ENCODE data around the gene NUPR2. TPM values are rescaled to one million over a fixed set of nuclear protein-coding genes. Genes with fewer than 3 reads are reported as not detected.
"Not testable (repeated sequence)": the region's sequence is repeated elsewhere in the genome, so short reads cannot be mapped to it uniquely, and the experiment has no call there.

NUPR2 gene
- total and polyA plus RNA-seq, 11 donors: not detected

DNA sequence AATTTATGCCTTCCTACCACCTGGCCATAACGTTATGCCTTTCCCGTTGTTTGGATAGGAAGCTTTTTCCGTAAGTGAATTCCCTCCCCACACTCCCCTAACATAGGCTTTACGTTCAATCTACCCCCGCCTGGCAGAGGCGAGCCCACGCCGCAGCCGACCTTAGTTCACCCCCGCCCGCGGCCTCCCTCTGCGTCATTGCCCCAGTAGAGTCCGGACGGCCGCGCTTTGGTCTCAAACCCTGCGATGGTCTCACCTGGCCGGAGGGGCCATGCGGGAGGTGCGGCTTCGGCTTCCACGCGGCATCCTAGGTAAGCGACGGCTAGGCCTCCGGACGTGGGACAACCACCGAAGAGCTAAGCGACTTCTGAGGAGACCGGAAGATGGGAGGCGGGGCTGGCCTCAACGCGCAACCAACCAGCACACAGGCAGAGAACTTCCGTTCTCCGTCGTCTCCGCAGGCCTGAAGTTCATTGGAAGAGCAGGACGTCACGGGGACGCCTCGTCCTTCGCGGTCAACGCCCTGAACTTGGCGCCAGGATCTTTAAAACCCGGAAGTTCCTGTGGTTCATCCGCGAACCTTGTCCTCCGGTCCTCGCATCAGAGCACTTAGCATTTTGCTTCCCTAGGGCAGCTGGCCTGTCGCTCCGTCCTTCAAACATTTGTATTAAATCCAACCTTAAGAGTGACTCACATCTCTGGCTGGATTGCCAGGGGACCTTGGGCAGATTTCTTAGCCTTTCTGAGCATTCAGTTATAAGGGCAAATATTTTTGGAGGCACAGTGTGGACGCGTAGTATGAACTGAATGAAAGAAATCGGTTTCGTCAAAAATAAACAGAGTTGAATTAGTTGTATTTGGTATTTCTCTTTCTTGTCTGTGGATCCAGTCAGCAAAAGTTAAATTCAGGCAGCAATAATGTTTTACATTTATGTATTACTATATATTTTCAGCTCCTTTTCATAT is 9.8 kb downstream of the NUPR2 start, which contains the start of gene CHCHD2:
CHCHD2 (minus strand) TSS at position 369 of the 966 bp plus-strand sequence; CDS start at position 306, 63 bp downstream.
- H3K9me3 ChIP-seq: no peaks in the 10 kb centered on the region
- peak; percentile 44 to 76 for TF ChIP-seq POLR2A (IDR thresholded peaks at IDR 0.05)
- TF ChIP-seq, protein P1, sequence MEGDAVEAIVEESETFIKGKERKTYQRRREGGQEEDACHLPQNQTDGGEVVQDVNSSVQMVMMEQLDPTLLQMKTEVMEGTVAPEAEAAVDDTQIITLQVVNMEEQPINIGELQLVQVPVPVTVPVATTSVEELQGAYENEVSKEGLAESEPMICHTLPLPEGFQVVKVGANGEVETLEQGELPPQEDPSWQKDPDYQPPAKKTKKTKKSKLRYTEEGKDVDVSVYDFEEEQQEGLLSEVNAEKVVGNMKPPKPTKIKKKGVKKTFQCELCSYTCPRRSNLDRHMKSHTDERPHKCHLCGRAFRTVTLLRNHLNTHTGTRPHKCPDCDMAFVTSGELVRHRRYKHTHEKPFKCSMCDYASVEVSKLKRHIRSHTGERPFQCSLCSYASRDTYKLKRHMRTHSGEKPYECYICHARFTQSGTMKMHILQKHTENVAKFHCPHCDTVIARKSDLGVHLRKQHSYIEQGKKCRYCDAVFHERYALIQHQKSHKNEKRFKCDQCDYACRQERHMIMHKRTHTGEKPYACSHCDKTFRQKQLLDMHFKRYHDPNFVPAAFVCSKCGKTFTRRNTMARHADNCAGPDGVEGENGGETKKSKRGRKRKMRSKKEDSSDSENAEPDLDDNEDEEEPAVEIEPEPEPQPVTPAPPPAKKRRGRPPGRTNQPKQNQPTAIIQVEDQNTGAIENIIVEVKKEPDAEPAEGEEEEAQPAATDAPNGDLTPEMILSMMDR (IDR thresholded peaks at IDR 0.05): no peak
- H3K4me3 ChIP-seq: peak within 1 kb of the TSS; percentile 56 to 98 (median 78)
- DNase-seq (peak; percentile 96 to 99 (median 97)), ATAC-seq (peak; percentile 99 to 100 (median 100))
- peaks cover 0 to 4% (median 0%) of the 10 kb centered on the region in 9 donors for H3K27me3 ChIP-seq
- H3K36me3 ChIP-seq: peaks cover 0 to 34% (median 29%) of the 10 kb centered on the region in 9 donors
- H3K27ac ChIP-seq: peak within 1 kb of the TSS; percentile 57 to 97 (median 88)
- peaks cover 3 to 20% (median 11%) of the 10 kb centered on the region in 12 donors for H3K4me1 ChIP-seq
- intact Hi-C loops (cut with DNase I): loop anchor here in 2 of 10 donors (2.0 to 10.0 kb wide), 3 partner anchors 14 to 222 kb away; partner anchors contain the start of genes CCT6A (in 1 of the 2), PHKG1 (in 1 of the 2), PSPH (in 1 of the 2) and ZNF713 (in 1 of the 2)
- 3 to 4% (median 4%) methylated on average over 52 to 57 of the region's 57 CpGs for WGBS, 4 donors

DNA sequence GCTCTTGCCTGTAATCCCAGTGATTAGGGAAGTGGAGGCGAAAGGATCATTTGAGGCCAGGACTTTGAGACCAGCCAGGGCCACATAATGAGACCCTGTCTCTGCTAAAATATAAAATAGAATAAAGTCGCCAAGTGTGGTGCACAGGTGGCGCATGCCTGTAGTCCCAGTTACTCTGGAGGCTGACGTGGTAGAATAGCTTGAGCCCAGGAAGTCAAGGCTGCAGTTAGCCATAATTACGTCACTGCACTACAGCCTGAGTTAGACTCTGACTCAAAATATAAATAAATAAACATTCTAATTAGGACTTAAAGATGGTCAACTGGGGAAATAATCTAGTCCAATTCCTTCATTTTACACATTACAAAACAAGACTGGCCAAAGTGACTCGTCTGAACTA is 10.7 kb downstream of the NUPR2 start:
- intact Hi-C loops (cut with DNase I): loop anchor here in 2 of 10 donors (5.0 to 10.0 kb wide), 2 partner anchors 53 to 221 kb away; partner anchors contain the start of genes CCT6A (in 1 of the 2), PSPH (in 1 of the 2) and ZNF713 (in 1 of the 2)
- peaks cover 3 to 20% (median 11%) of the 10 kb centered on the region in 12 donors for H3K4me1 ChIP-seq
- H3K36me3 ChIP-seq: peaks cover 0 to 43% (median 38%) of the 10 kb centered on the region in 9 donors
- ATAC-seq (peak in 2 of 4 donors; percentile 20 to 54), DNase-seq (peak in 1 of 5 donors; percentile 20)
- peaks cover 0 to 4% (median 0%) of the 10 kb centered on the region in 9 donors for H3K27me3 ChIP-seq
- no peak for TF ChIP-seq POLR2A (IDR thresholded peaks at IDR 0.05)
- TF ChIP-seq, protein P1 (IDR thresholded peaks at IDR 0.05): no peak
- WGBS, 4 donors: 14 to 23% (median 20%) methylated on average over 6 of the region's 6 CpGs
- H3K27ac ChIP-seq: peak overlapping the region in 11 of 12 donors; percentile 82 to 97 (median 90)
- H3K4me3 ChIP-seq: peak overlapping the region; percentile 56 to 98 (median 78)
- H3K9me3 ChIP-seq: no peaks in the 10 kb centered on the region

DNA sequence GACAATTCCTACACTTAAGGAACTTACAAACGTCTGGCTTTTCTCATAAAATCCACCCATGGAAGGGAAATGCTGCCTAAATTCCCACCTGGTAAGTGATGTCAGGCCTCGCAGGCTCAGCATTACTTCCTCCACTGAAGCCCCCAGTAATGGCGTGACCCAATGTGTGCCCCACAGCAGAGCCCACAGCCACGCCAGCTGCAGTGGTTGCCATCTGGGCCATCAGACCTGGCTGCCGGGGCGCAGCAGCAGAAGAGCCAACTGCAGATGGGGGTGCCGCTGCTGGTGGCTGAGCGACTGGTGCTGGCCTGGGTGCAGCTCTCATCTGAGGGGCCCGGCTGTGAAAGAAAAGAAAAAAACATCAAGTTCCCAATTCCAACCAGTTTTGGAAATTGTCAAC is 12.1 kb downstream of the NUPR2 start:
- intact Hi-C loops (cut with DNase I): loop anchor here in 1 of 10 donors (10.0 kb wide), 1 partner anchor 219 kb away; the partner anchor contains the start of gene ZNF713
- peaks cover 3 to 57% (median 52%) of the 10 kb centered on the region in 9 donors for H3K36me3 ChIP-seq

GRCh38 chr7:56099653-56100052 is 16.6 kb downstream of the NUPR2 start:
- 94 to 96% (median 95%) methylated on average over 3 of the region's 3 CpGs for WGBS, 4 donors
- ATAC-seq (no peak), DNase-seq (peak in 1 of 5 donors; percentile 25)
- no peaks in the 10 kb centered on the region for H3K27me3 ChIP-seq
- H3K36me3 ChIP-seq: peaks cover 3 to 74% (median 54%) of the 10 kb centered on the region in 9 donors
- no peaks in the 10 kb centered on the region for H3K9me3 ChIP-seq
- H3K4me3 ChIP-seq: no peak overlapping the region
- intact Hi-C loops (cut with DNase I): loop anchor here in 1 of 10 donors (10.0 kb wide), 1 partner anchor 215 kb away; the partner anchor contains the start of gene ZNF713
- H3K27ac ChIP-seq: no peak overlapping the region
- TF ChIP-seq POLR2A (IDR thresholded peaks at IDR 0.05): no peak
- TF ChIP-seq, protein P1 (IDR thresholded peaks at IDR 0.05): no peak
- H3K4me1 ChIP-seq: peaks cover 0 to 12% (median 4%) of the 10 kb centered on the region in 12 donors

More for the DNA sequence above, 12.1 kb downstream of the NUPR2 start:
- DNase-seq: peak in 1 of 5 donors; percentile 40
- H3K4me1 ChIP-seq: peaks cover 3 to 20% (median 11%) of the 10 kb centered on the region in 12 donors
- not testable (repeated sequence) for H3K9me3 ChIP-seq, H3K27me3 ChIP-seq, H3K27ac ChIP-seq, H3K4me3 ChIP-seq, ATAC-seq
- 73 to 90% (median 87%) methylated on average over 4 to 9 of the region's 9 CpGs for WGBS, 4 donors

GRCh38 chr7:56098187-56099008 is 17.8 kb downstream of the NUPR2 start:
- ATAC-seq; H3K27me3 ChIP-seq; DNase-seq; H3K27ac ChIP-seq; H3K9me3 ChIP-seq; intact Hi-C loops (cut with DNase I); H3K4me3 ChIP-seq: not testable (repeated sequence)
- Histone ChIP-seq H3K36me3 (peaks cover 3 to 62% (median 44%) of the 10 kb centered on the region in 9 donors), H3K4me1 (peaks cover 0 to 11% (median 2%) of the 10 kb centered on the region in 12 donors)
- WGBS, 4 donors: 92 to 96% (median 94%) methylated on average over 8 of the region's 8 CpGs

Measured in heart left ventricle (tissue), 16 donors.